ENCODE data around the gene MORC3.

The MORC3 gene

GRCh38 chr21:36419996-36420395, 100.0 kb downstream of the MORC3 start (continued):
- no peak for TF ChIP-seq SCRT2 (tag by site-specific recombination; IDR thresholded peaks at IDR 0.05)
- no peak for TF ChIP-seq ZNF670 (tag by site-specific recombination; IDR thresholded peaks at IDR 0.05; ENCODE audit: low read depth)
- TF ChIP-seq ZBTB17 (tag by site-specific recombination; IDR thresholded peaks at IDR 0.05), result peak; percentile 65
- no peak for TF ChIP-seq ZNF10 (tag by site-specific recombination; IDR thresholded peaks at IDR 0.05)
- no peak for TF ChIP-seq ZNF148 (tag by site-specific recombination; IDR thresholded peaks at IDR 0.05; ENCODE audit: borderline replicate concordance)
- TF ChIP-seq ZNF133 (tag by site-specific recombination; IDR thresholded peaks at IDR 0.05), result no peak
- no peak for TF ChIP-seq PRDM1 (tag by site-specific recombination; IDR thresholded peaks at IDR 0.05)
- TF ChIP-seq ZNF837 (tag by site-specific recombination; IDR thresholded peaks at IDR 0.05), result no peak
- TF ChIP-seq ZNF16 (tag by site-specific recombination; IDR thresholded peaks at IDR 0.05; ENCODE audit: low read depth), result no peak
- TF ChIP-seq ZNF366 (tag by site-specific recombination; conservative IDR thresholded peaks at IDR 0.05), result 0 out of 2 replicates have a peak, but pooled peaks have one; percentile 23
- TF ChIP-seq PRDM4 (tag by site-specific recombination; IDR thresholded peaks at IDR 0.05), result no peak
- TF ChIP-seq ZBTB8A (tag by site-specific recombination; IDR thresholded peaks at IDR 0.05), result no peak
- TF ChIP-seq ZNF18 (tag by site-specific recombination; IDR thresholded peaks at IDR 0.05), result no peak
- no peak for TF ChIP-seq ZNF558 (tag by site-specific recombination; IDR thresholded peaks at IDR 0.05)
- no peak for TF ChIP-seq ZNF324 (tag by site-specific recombination; IDR thresholded peaks at IDR 0.05)
- no peak for TF ChIP-seq TRIM28 (IDR thresholded peaks at IDR 0.05; ENCODE audit: borderline replicate concordance, low read length)
- no peak for TF ChIP-seq ZFHX2 (tag by site-specific recombination; conservative IDR thresholded peaks at IDR 0.05)
- TF ChIP-seq IKZF3 (tag by site-specific recombination; IDR thresholded peaks at IDR 0.05), result peak; percentile 60
- TF ChIP-seq PATZ1 (tag by site-specific recombination; IDR thresholded peaks at IDR 0.05), result peak; percentile 53; the same call in 1 of the 2 replicates
- no peak for TF ChIP-seq ZNF174 (tag by site-specific recombination; IDR thresholded peaks at IDR 0.05)
- no peak for TF ChIP-seq ZNF211 (tag by site-specific recombination; IDR thresholded peaks at IDR 0.05; ENCODE audit: low read depth)
- TF ChIP-seq ZBTB26 (tag by site-specific recombination; optimal IDR thresholded peaks at IDR 0.05), result no peak
- peak; percentile 55; the same call in 1 of the 2 replicates for TF ChIP-seq ZNF692 (tag by site-specific recombination; IDR thresholded peaks at IDR 0.05)
- no peak for TF ChIP-seq ZNF223 (tag by site-specific recombination; IDR thresholded peaks at IDR 0.05)
- TF ChIP-seq CTCF (tag by site-specific recombination; IDR thresholded peaks at IDR 0.05), result peak; percentile 91
- TF ChIP-seq ZNF701 (tag by site-specific recombination; IDR thresholded peaks at IDR 0.05), result no peak
- no peak for TF ChIP-seq ZNF624 (tag by site-specific recombination; IDR thresholded peaks at IDR 0.05)
